Gastrocnemius medialis (tissue), 4 donors: ENCODE results near the gene FBXL17. TPM values are rescaled to one million over a fixed set of nuclear protein-coding genes. Genes with fewer than 3 reads are reported as not detected.

Experiments used
- ATAC-seq, 2 donors: fragments of 150-250 bp; one replicate each; pipeline ENCODE4 v1.9.1; 2016
- DNase-seq, 2 donors: peaks; one replicate each; pipeline ENCODE4 v3.0.0-alpha.2; 2019
- H3K27ac ChIP-seq, 4 donors: fragments of 200-600 bp; sonication (generic); 1 replicate in 1 of 4; 2 replicates in 3 of 4; pipeline ENCODE4 v1.5.1; 2016 to 2018; ENCODE audit warnings: mild to moderate bottlenecking in 2 of 4, moderate library complexity in 1 of 4
- H3K27me3 ChIP-seq, 3 donors: fragments of 200-600 bp; sonication (generic) in 2 of 3; 1 replicate in 1 of 3; 2 replicates in 2 of 3; pipeline versions ENCODE4 v1.5.1 to v1.6.0; 2016 to 2019; ENCODE audit warnings: mild to moderate bottlenecking in 1 of 3, moderate library complexity in 1 of 3
- H3K36me3 ChIP-seq, 2 donors: fragments of 200-600 bp; sonication (generic) in 1 of 2; one replicate each; pipeline ENCODE4 v1.5.1; 2017 to 2018
- H3K4me1 ChIP-seq, 2 donors: fragments of 200-600 bp; sonication (generic) in 1 of 2; one replicate each; pipeline ENCODE4 v1.5.1; 2016 to 2017; ENCODE audit warnings: mild to moderate bottlenecking in 2 of 2
- H3K4me3 ChIP-seq, 4 donors: fragments of 200-600 bp; sonication (generic) in 3 of 4; 1 replicate in 1 of 4; 2 replicates in 3 of 4; pipeline ENCODE4 v1.5.1; 2016 to 2019; ENCODE audit warnings: mild to moderate bottlenecking in 2 of 4
- H3K9me3 ChIP-seq, 3 donors: fragments of 200-600 bp; sonication (generic) in 2 of 3; 1 replicate in 1 of 3; 2 replicates in 2 of 3; pipeline ENCODE4 v1.5.1; 2016 to 2019
- CTCF ChIP-seq, 5 experiments: fragments of 450-650 bp in 3 of 5; fragments of 200-600 bp in 2 of 5; sonication (generic) in 2 of 5; IDR thresholded peaks in 4 of 5; conservative IDR thresholded peaks in 1 of 5; 1 replicate in 4 of 5; 2 replicates in 1 of 5; pipeline ENCODE4 v1.5.1; 2016 to 2019; ENCODE audit warnings: antibody characterized with exemption in 5 of 5, mild to moderate bottlenecking in 3 of 5, moderate library complexity in 3 of 5
- POLR2A ChIP-seq, 2 donors: fragments of 450-650 bp; IDR thresholded peaks; one replicate each; pipeline ENCODE4 v1.6.1; 2017; ENCODE audit warnings: antibody characterized with exemption in 2 of 2, mild to moderate bottlenecking in 2 of 2, moderate library complexity in 2 of 2
- in situ Hi-C, 4 donors: fragments of 200-750 bp; cut with MboI; loops; one replicate each; pipeline versions ENCODE4 v1.15.0 to v1.8.0; 2017; ENCODE audit warnings: low sequenced_read_pairs in 4 of 4
- intact Hi-C: fragments of 100-400 bp; cut with DNase I; formaldehyde crosslinking; loops from one replicate; pipeline ENCODE4 v1.15.1; 2023; ENCODE audit warnings: low total_unique reads
- total RNA-seq, 4 donors: library from RNA; depleted of rRNA; stranded (reverse); fragments of >200 nt; gene quantifications; one replicate each; pipeline versions ENCODE4 v1.1.0 to v1.2.3, GENCODE V29; 2016

FBXL17 gene
- total RNA-seq, 4 donors from 2014 or later = 23.3 to 33.4 (median 26.9) TPM

- ATAC-seq = no peak
- no peak overlapping the region for H3K4me3 ChIP-seq
- intact Hi-C loops = no loop called here
Observed at GRCh38 chr5:108104448-108104847, 277.4 kb downstream of the FBXL17 start.

GRCh38 chr5:108102463-108102862 lies 279.4 kb downstream of the FBXL17 start:
- no peaks in the 10 kb centered on the region for H3K36me3 ChIP-seq
- in situ Hi-C loops (no loop called here), intact Hi-C loops (no loop called here)
- no peak overlapping the region for H3K4me3 ChIP-seq
- DNase-seq (no peak), ATAC-seq (no peak)
- TF ChIP-seq POLR2A (IDR thresholded peaks at IDR 0.05) = no peak
- no peak for TF ChIP-seq CTCF (IDR thresholded peaks at IDR 0.05 in 4 of 5, conservative IDR thresholded peaks at IDR 0.05 in 1 of 5)
- H3K9me3 ChIP-seq = no peaks in the 10 kb centered on the region
- H3K27ac ChIP-seq = no peak overlapping the region
- H3K27me3 ChIP-seq = no peaks in the 10 kb centered on the region
- H3K4me1 ChIP-seq = peaks cover 8 to 10% of the 10 kb centered on the region in 2 donors

More at GRCh38 chr5:108104448-108104847, 277.4 kb downstream of the FBXL17 start:
- Histone ChIP-seq H3K36me3 (no peaks in the 10 kb centered on the region), H3K27me3 (no peaks in the 10 kb centered on the region), H3K9me3 (no peaks in the 10 kb centered on the region), H3K4me1 (peaks cover 8 to 10% of the 10 kb centered on the region in 2 donors), H3K27ac (no peak overlapping the region)
- TF ChIP-seq POLR2A (IDR thresholded peaks at IDR 0.05) (no peak), CTCF (IDR thresholded peaks at IDR 0.05 in 4 of 5, conservative IDR thresholded peaks at IDR 0.05 in 1 of 5) (no peak)
- in situ Hi-C loops = no loop called here
- DNase-seq = no peak

GRCh38 chr5:108101821-108102220 lies 280.1 kb downstream of the FBXL17 start:
- TF ChIP-seq POLR2A (IDR thresholded peaks at IDR 0.05) (no peak), CTCF (IDR thresholded peaks at IDR 0.05 in 4 of 5, conservative IDR thresholded peaks at IDR 0.05 in 1 of 5) (no peak)

GRCh38 chr5:108101130-108101529 lies 280.8 kb downstream of the FBXL17 start:
- Histone ChIP-seq H3K36me3 (no peaks in the 10 kb centered on the region), H3K27ac (no peak overlapping the region), H3K27me3 (no peaks in the 10 kb centered on the region), H3K4me3 (no peak overlapping the region), H3K4me1 (peaks cover 8 to 10% of the 10 kb centered on the region in 2 donors), H3K9me3 (no peaks in the 10 kb centered on the region)
- TF ChIP-seq CTCF (IDR thresholded peaks at IDR 0.05 in 4 of 5, conservative IDR thresholded peaks at IDR 0.05 in 1 of 5) (no peak), POLR2A (IDR thresholded peaks at IDR 0.05) (no peak)
- in situ Hi-C loops = no loop called here
- intact Hi-C loops = no loop called here
- no peak for DNase-seq
- peak; percentile 51 to 72 for ATAC-seq

More at GRCh38 chr5:108101821-108102220, 280.1 kb downstream of the FBXL17 start:
- H3K4me3 ChIP-seq = no peak overlapping the region
- H3K4me1 ChIP-seq = peaks cover 8 to 10% of the 10 kb centered on the region in 2 donors
- intact Hi-C loops (no loop called here), in situ Hi-C loops (no loop called here)
- no peak for DNase-seq
- no peaks in the 10 kb centered on the region for H3K27me3 ChIP-seq
- peak in 1 of 2 donors; percentile 45 for ATAC-seq
- H3K36me3 ChIP-seq = no peaks in the 10 kb centered on the region
- H3K27ac ChIP-seq = no peak overlapping the region
- H3K9me3 ChIP-seq = no peaks in the 10 kb centered on the region

GRCh38 chr5:108094800-108095199 lies 287.1 kb downstream of the FBXL17 start:
- no peak overlapping the region for H3K27ac ChIP-seq
- no peak for TF ChIP-seq CTCF (IDR thresholded peaks at IDR 0.05 in 4 of 5, conservative IDR thresholded peaks at IDR 0.05 in 1 of 5)
- no peak for TF ChIP-seq POLR2A (IDR thresholded peaks at IDR 0.05)
- DNase-seq (no peak), ATAC-seq (no peak)
- H3K4me3 ChIP-seq = no peak overlapping the region
- no peaks in the 10 kb centered on the region for H3K36me3 ChIP-seq
- no peaks in the 10 kb centered on the region for H3K4me1 ChIP-seq
- H3K9me3 ChIP-seq = no peaks in the 10 kb centered on the region
- H3K27me3 ChIP-seq = no peaks in the 10 kb centered on the region
- intact Hi-C loops (no loop called here), in situ Hi-C loops (no loop called here)
